PFSK-1 (cell line): Measurements from ENCODE around the gene PPM1L.

Experiments
- POLR2AphosphoS5 ChIP-seq: IDR thresholded peaks from 2 replicates; pipeline ENCODE4 v1.6.1; 2012; ENCODE audit warnings: low read depth, mild to moderate bottlenecking, control low read depth, low read length, moderate library complexity
- REST ChIP-seq, 2 experiments: IDR thresholded peaks; 2 replicates each; pipeline versions ENCODE4 v1.6.1 to v1.8.0; 2011 to 2012; ENCODE audit warnings: low read depth in 2 of 2, low read length in 2 of 2, control low read depth in 1 of 2, inconsistent platforms in 1 of 2, mild to moderate bottlenecking in 1 of 2, moderate library complexity in 1 of 2; ENCODE audit not compliant: insufficient read depth in 1 of 2
- TAF1 ChIP-seq: IDR thresholded peaks from 2 replicates; pipeline ENCODE4 v1.6.1; 2012; ENCODE audit warnings: low read length, control low read depth, borderline replicate concordance; ENCODE audit not compliant: insufficient read depth

DNA sequence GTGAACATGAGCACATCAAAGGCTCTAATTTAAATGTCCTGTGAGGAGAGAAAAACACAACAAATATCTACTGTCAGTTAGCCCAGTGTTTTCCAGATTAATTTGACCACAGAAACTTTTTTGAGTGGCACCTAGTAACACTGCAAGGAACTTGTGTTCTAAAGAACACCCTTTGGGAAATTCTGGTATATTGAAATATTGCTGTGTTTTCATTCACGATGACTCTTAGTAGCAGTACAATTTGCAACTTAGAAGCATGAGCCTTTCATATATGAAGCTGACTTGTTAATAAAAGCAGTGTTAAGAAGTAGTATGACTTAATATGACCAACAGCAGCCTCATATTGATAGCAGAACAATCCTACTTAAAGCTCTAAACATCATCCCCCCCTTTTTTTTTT lies 317.1 kb downstream of the PPM1L start:
- no peak for TF ChIP-seq POLR2AphosphoS5
- TF ChIP-seq REST (IDR thresholded peaks at IDR 0.05; ENCODE audit: insufficient read depth in 1 of 2, low read depth in 2 of 2, low read length in 2 of 2) = no peak
- no peak for TF ChIP-seq TAF1
